Measurements from ENCODE around the gene SLC18A2.

SLC18A2 gene

GRCh38 chr10:117237401-117237991, 3.4 kb upstream of the SLC18A2 start:
- no peak for DNase-seq (ENCODE audit: low read depth in 1 of 2, low spot score in 1 of 2)

DNA sequence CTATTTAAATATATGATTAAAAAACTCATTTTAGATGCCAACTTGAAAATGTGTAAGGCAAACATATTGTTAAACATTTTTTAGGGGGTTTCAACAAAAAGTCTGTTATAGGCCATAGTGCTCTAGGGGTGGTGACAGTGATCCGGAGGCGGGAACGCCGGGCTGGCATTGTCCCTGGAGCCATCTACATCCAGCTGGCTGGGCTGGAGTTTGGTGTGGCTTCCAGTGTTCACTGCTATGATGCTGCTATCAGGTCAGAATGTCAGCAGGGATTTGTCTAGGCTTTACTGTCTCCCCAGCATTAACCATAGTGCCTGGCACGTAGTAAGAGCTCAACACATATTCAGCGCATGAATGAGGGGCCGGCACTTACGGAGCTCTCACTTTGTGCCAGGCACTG, 1.9 kb upstream of the SLC18A2 start:
- DNase-seq (ENCODE audit: low read depth in 1 of 2, low spot score in 1 of 2), result no peak

GRCh38 chr10:117239721-117240620, 943 bp upstream of the SLC18A2 start:
- DNase-seq (ENCODE audit: low read depth in 1 of 2, low spot score in 1 of 2), result no peak

DNA sequence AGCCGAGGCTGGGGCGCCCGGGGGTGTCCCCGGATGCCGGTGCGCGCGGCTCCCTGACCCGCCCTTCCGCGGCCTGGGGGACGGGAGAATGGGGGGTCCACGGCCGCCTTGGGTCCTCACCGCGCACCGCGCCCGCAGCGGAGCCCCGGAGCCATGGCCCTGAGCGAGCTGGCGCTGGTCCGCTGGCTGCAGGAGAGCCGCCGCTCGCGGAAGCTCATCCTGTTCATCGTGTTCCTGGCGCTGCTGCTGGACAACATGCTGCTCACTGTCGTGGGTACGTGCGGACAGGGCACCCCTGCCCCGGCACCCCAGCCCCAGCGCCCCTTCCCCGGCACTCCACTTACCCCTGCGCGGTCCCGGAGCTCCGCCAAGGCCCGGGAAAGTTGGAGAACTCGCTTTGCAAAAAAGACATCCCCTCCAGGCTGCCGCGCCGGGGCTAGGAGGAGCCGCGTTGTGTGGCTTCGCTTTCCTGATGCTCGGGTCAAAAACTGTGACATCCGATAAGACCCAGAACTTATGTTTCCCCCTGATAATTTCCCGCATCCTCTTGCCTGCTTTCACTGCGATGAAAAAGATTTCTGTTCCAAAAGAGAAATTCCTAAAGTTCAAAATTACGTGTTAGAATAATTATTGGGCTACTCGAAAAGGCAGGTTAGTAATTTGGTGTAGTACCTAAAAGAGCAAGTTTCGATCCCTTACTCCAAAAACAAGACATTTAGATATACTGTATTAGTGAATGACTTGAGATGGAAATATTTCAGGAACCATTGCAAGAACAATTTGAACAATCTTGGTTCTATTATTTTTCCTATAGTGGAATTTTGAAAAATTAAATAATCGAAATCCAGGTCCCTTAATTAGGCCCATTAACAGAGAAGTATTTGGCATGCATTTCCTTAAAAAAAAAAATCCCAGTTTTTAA, 888 bp downstream of the SLC18A2 start:
- DNase-seq (ENCODE audit: low read depth in 1 of 2, low spot score in 1 of 2), result no peak

DNA sequence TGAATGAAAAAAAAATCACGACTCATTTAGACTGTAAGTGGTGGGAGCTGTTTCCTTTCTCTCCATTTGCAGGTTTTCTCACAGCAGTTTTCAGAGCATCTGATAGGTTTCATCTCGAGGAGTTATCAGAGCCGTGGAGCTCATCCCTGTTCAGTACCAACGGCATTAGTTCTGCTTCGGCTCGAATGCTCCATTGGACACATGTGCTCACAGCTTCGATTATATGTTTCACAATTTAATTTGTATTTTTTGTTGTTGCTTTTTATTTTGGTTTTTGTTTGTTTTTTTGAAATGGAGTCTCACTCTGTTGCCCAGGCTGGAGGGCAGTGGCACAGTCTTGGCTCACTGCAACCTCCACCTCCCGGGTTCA, 1.5 kb downstream of the SLC18A2 start:
- no peak for DNase-seq (ENCODE audit: low read depth in 1 of 2, low spot score in 1 of 2)

DNA sequence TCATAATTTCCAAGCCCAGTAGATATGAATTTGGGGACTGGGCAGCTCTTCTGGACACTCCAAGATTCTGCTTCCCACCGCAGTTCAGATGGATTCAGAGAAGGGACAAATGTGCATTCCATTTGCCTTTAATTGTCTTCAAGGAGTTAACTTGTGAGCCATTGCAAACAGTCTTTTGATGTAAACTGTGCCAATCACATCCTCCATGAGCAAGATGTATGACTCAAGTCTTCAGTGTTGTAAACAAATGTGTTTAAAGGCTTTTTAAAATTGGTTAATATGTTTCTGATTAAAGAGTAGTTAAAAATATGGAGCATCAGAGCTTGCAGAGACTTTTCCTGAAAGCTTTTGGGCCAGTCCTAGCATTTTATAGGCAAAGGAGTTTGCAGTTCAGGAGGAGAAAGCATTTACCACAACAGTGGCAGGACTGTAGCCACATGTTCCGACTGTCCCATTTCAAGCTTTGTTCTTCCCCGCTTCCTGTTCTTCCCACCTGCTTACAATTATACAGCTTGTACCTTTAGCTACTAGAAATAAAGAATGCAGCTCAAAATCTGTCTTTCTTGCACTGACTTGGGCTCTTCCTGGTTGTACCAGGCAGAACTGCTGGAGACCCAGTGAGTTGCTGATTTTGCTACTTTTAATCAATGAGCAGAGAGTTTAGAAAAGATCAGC, 6.2 kb downstream of the SLC18A2 start:
- DNase-seq (ENCODE audit: low read depth in 1 of 2, low spot score in 1 of 2), result no peak

DNA sequence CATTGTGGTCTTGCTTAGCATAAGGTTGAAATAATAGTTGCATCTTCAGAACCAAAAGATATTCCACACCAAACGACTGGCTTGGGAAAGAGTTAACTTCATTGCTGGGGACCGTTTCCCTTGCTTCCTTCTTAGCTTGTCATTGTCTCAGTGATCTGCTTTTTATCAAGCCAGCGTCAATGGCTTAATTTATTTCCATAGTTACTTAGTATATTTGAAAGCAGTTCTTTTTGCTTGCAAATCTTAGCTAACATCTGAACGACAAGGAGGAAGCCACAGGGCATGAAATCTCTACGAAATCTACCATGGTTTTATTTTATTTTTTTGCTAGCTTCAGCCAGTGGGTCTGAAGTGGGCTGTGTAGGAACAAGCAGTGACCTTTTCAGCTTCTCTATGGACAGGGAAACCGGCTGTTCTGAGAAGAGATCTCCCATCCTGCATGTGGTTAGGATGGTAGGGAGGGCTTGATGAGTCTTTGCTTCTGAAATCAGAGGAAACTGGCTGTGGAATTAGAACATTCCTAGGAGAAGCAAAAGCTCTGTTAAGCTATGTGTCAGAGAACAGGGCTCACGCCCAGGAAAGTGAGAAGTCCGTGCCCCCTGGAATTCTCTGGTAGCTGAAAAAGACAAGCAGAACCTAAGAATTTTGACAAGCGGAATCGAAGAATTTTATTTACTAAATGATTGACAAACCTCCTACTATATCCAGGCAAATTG, 8.0 kb downstream of the SLC18A2 start:
- no peak for DNase-seq (ENCODE audit: low read depth in 1 of 2, low spot score in 1 of 2)

- no peak for DNase-seq (ENCODE audit: low read depth in 1 of 2, low spot score in 1 of 2)
Observed at GRCh38 chr10:117249493-117250093, 8.7 kb downstream of the SLC18A2 start.

DNA sequence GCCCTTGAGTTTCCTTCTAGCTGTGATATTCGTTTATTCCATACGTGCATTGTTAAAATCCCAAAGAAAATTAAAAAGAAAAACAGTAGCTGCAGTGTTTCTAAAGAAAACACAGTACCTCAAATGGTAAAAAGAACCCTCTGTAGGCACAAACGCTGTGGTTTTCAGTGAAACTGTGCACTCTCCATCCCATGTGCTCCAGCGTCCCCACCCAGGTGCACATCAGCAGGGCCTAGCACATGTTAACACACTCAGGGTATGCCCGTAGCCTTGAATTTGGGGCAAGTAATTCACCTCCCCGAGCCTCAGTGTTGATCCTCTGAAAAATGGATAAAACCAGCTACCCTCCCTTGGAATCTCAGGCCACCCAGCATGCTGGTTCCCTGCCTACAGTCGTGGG, 9.5 kb downstream of the SLC18A2 start:
- no peak for DNase-seq (ENCODE audit: low read depth in 1 of 2, low spot score in 1 of 2)

DNA sequence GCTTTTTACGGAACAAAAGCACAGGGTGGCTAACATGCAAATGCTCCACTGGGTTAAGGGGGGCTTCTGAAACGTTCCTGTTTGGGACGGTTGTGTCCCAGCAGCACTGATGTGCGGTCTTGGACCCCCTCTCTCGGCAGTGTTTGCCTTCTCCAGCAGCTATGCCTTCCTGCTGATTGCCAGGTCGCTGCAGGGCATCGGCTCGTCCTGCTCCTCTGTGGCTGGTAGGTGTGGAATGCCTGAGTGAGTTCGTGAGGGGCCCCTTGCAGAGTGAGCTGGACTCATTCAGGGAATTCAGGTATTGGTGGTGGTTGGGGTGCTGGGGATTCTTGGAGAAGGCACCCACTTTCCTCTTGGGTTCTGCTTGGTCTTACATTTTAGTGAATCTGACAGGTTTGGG, 13.0 kb downstream of the SLC18A2 start:
- DNase-seq (ENCODE audit: low read depth in 1 of 2, low spot score in 1 of 2), result no peak

GRCh38 chr10:117254338-117254737, 13.4 kb downstream of the SLC18A2 start:
- DNase-seq (ENCODE audit: low read depth in 1 of 2, low spot score in 1 of 2), result no peak

DNA sequence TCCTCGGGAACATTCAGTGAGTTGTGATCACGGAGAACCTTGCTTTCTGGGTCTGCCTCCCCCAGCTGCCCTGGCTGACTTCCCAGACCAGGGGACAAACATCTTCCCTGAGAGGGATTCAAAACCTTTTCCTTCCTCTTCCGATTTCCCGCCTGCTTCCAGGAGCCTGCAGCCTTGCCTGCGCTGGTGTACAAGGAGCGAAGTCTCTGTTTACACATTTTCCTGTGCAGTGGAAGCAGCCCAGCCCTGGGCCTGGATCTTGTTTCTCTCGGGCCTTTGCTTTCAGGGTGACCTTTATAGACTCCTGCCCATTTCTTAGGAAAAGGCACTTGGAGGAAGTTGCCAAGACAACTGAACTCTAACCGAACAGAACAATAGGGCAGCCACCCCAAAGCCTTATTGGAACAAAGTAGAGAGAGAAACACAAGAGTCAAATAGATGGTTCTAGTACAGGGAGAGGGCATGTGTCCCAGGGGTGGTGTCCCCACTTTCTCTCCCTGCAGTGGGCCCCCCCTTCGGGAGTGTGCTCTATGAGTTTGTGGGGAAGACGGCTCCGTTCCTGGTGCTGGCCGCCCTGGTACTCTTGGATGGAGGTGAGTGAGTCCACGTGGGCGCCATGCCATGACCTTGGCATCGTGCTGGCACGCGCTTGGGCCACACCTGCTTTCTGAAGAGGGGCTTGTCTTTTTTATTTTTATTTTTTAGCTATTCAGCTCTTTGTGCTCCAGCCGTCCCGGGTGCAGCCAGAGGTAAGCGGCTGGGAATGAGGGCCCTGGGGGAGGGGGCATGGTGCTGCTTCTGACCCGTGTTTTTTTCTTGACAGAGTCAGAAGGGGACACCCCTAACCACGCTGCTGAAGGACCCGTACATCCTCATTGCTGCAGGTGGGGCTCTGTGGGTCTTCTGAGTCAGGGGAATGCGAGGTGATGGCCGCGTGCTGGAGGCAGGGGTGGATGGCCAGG, 14.1 kb downstream of the SLC18A2 start:
- no peak for DNase-seq (ENCODE audit: low read depth in 1 of 2, low spot score in 1 of 2)

- no peak for DNase-seq (ENCODE audit: low read depth in 1 of 2, low spot score in 1 of 2)
Observed at GRCh38 chr10:117255835-117256460, 15.0 kb downstream of the SLC18A2 start.

DNA sequence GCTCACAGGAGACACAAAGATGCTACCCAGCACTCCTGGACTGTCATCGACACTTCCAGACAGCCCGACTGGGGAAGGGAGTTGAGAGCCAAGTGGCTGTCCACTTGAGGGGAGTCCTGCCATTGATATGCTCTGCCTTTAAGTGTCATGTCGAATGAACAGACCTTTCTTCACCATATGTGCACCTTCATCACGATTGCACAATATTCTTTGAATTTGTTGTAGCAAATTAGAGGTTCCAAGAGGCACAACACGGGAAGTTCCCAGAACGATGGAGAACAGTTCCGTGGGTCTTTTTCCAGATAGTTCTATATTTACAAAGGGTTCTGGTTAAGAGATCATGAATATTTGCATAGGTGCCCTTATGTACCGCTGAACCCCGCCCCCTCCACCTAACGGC, 16.0 kb downstream of the SLC18A2 start:
- DNase-seq (ENCODE audit: low read depth in 1 of 2, low spot score in 1 of 2), result no peak

DNA sequence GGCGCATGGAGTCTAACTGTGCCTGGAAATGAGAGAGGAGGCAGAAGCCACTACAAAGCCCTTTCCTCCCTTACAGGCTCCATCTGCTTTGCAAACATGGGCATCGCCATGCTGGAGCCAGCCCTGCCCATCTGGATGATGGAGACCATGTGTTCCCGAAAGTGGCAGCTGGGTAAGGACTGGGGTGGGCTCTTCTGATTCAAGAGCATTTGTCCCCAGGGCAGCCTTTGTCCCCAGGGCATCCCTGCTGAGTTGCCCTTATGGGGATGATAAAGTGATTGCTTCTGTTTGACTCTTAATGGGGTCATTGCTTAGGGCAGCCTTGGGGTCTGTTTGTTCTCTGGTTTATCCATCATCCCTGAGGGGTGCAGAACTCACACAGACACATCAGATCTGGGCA, 16.8 kb downstream of the SLC18A2 start:
- DNase-seq (ENCODE audit: low read depth in 1 of 2, low spot score in 1 of 2), result no peak

- DNase-seq (ENCODE audit: low read depth in 1 of 2, low spot score in 1 of 2), result no peak
Observed at GRCh38 chr10:117259279-117259678, 18.4 kb downstream of the SLC18A2 start.

GRCh38 chr10:117260084-117260483, 19.2 kb downstream of the SLC18A2 start:
- no peak for DNase-seq (ENCODE audit: low read depth in 1 of 2, low spot score in 1 of 2)

GRCh38 chr10:117261501-117261900, 20.6 kb downstream of the SLC18A2 start:
- no peak for DNase-seq (ENCODE audit: low read depth in 1 of 2, low spot score in 1 of 2)
